ENCODE measurements around the gene SOWAHA.

Gene SOWAHA

GRCh38 chr5:132832612-132833011 is 19.5 kb downstream of the SOWAHA start:
- no peak overlapping the region for H3K9ac ChIP-seq (ENCODE audit: low read depth, low read length)
- H3K4me1 ChIP-seq (ENCODE audit: insufficient read depth, low read length), result no peaks in the 10 kb centered on the region
- H3K9me3 ChIP-seq (ENCODE audit: control insufficient read depth, insufficient read depth, low read length), result no peaks in the 10 kb centered on the region
- H3K36me3 ChIP-seq (ENCODE audit: insufficient read depth, low read length), result no peaks in the 10 kb centered on the region

DNA sequence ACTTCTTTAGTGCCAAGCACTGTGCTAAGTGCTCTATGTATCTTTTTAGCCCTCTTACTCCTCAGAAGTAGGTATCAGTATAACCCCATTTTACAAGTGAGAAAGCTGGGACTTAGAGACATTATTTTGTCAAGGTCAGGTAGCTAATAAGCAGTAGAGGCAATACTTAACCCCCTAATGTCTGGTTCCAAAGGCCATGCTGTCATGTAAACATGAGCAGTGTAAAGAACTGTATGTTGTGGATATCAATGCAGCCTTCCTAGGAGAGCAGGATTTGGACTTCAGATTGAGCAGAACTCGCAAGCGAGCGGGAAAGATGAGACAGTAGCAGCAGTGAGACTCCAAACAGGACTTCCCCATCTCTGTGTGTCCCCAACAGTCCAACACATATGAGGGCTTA is 21.0 kb downstream of the SOWAHA start:
- Histone ChIP-seq H3K9me3 (ENCODE audit: control insufficient read depth, insufficient read depth, low read length) (no peaks in the 10 kb centered on the region), H3K9ac (ENCODE audit: low read depth, low read length) (no peak overlapping the region), H3K4me1 (ENCODE audit: insufficient read depth, low read length) (no peaks in the 10 kb centered on the region), H3K36me3 (ENCODE audit: insufficient read depth, low read length) (no peaks in the 10 kb centered on the region)

DNA sequence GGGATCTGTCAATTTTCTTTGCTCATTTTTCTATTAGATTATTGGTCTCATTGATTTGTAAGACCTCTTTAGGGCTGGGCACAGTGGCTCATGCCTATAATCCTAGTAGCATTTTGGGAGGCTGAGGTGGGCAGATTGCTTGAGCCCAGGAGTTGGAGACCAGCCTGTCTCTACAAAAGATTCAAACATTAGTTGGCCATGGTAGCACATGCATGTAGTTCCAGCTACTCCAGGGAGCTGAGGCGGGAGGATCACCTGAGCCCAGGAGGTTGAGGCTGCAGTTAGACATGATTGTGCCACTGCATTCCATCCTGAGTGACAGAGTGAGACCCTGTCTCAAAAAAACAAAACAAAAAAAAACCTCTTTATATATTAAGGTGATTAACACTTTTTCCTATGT is 23.8 kb downstream of the SOWAHA start:
- Histone ChIP-seq H3K9ac (ENCODE audit: low read depth, low read length) (no peak overlapping the region), H3K9me3 (ENCODE audit: control insufficient read depth, insufficient read depth, low read length) (no peaks in the 10 kb centered on the region), H3K4me1 (ENCODE audit: insufficient read depth, low read length) (no peaks in the 10 kb centered on the region; the same call in 1 of the 2 replicates), H3K36me3 (ENCODE audit: insufficient read depth, low read length) (no peaks in the 10 kb centered on the region)

GRCh38 chr5:132837868-132838267 is 24.8 kb downstream of the SOWAHA start:
- no peaks in the 10 kb centered on the region for H3K36me3 ChIP-seq (ENCODE audit: insufficient read depth, low read length)
- H3K9ac ChIP-seq (ENCODE audit: low read depth, low read length), result no peak overlapping the region
- no peaks in the 10 kb centered on the region; the same call in 1 of the 2 replicates for H3K4me1 ChIP-seq (ENCODE audit: insufficient read depth, low read length)
- no peaks in the 10 kb centered on the region for H3K9me3 ChIP-seq (ENCODE audit: control insufficient read depth, insufficient read depth, low read length)

GRCh38 chr5:132838516-132839282 is 25.6 kb downstream of the SOWAHA start:
- H3K36me3 ChIP-seq (ENCODE audit: insufficient read depth, low read length), result no peaks in the 10 kb centered on the region
- no peaks in the 10 kb centered on the region for H3K9me3 ChIP-seq (ENCODE audit: control insufficient read depth, insufficient read depth, low read length)
- no peak overlapping the region for H3K9ac ChIP-seq (ENCODE audit: low read depth, low read length)
- no peaks in the 10 kb centered on the region; the same call in 1 of the 2 replicates for H3K4me1 ChIP-seq (ENCODE audit: insufficient read depth, low read length)

DNA sequence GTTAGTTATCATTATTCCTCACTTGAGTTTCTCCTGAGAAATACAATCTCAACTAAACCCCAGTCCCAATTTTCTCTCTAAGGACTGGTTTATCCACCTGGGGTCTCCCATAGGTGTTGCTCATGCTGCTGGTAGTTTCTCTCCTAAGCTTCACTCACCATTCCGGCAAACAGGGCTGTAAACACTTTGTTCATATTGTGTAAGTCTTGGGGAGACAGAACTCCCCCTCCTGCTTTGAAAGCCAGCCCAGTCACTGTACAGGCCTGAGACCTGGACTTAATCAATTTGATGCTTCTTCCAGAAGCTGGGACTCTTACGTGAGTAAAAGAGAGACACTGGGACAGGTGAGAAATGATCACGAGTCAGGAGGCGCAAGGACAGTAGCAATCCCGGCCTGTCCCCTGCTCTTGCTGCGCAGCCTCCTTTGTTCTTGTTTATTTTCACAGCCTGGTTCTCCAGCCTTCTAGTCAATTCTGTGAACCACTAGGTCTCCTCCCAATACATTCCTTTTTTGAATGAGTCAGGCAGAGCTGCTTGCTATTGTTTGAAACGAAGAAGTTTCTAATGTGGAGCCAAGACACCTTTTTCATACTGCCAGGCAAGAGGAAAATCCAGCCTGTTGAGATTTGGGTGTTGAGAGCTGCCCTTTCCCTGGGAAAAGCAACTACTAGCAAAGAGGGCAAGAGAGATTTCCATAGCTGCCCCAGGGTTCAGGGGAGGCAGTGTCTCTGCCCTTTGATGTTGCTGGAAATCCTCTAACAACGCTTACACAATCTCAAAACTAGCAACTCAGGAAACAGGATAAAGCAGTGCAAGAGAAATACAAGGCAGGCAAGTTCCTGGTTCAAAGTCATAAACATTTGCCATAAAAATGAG is 26.6 kb downstream of the SOWAHA start:
- Histone ChIP-seq H3K4me1 (ENCODE audit: insufficient read depth, low read length) (no peaks in the 10 kb centered on the region; the same call in 1 of the 2 replicates), H3K36me3 (ENCODE audit: insufficient read depth, low read length) (no peaks in the 10 kb centered on the region), H3K9me3 (ENCODE audit: control insufficient read depth, insufficient read depth, low read length) (no peaks in the 10 kb centered on the region), H3K9ac (ENCODE audit: low read depth, low read length) (no peak overlapping the region)

GRCh38 chr5:132840313-132840712 is 27.2 kb downstream of the SOWAHA start:
- Histone ChIP-seq H3K36me3 (ENCODE audit: insufficient read depth, low read length) (no peaks in the 10 kb centered on the region), H3K9me3 (ENCODE audit: control insufficient read depth, insufficient read depth, low read length) (no peaks in the 10 kb centered on the region), H3K4me1 (ENCODE audit: insufficient read depth, low read length) (no peaks in the 10 kb centered on the region; the same call in 1 of the 2 replicates), H3K9ac (ENCODE audit: low read depth, low read length) (no peak overlapping the region)

GRCh38 chr5:132840896-132841295 is 27.8 kb downstream of the SOWAHA start:
- Histone ChIP-seq H3K4me1 (ENCODE audit: insufficient read depth, low read length) (no peaks in the 10 kb centered on the region; the same call in 1 of the 2 replicates), H3K9ac (ENCODE audit: low read depth, low read length) (no peak overlapping the region), H3K9me3 (ENCODE audit: control insufficient read depth, insufficient read depth, low read length) (no peaks in the 10 kb centered on the region), H3K36me3 (ENCODE audit: insufficient read depth, low read length) (no peaks in the 10 kb centered on the region)

- H3K9me3 ChIP-seq (ENCODE audit: control insufficient read depth, insufficient read depth, low read length), result no peaks in the 10 kb centered on the region
- no peaks in the 10 kb centered on the region for H3K36me3 ChIP-seq (ENCODE audit: insufficient read depth, low read length)
- no peaks in the 10 kb centered on the region; the same call in 1 of the 2 replicates for H3K4me1 ChIP-seq (ENCODE audit: insufficient read depth, low read length)
- H3K9ac ChIP-seq (ENCODE audit: low read depth, low read length), result no peak overlapping the region
Measured at GRCh38 chr5:132841305-132841704, 28.2 kb downstream of the SOWAHA start.

- H3K4me1 ChIP-seq (ENCODE audit: insufficient read depth, low read length), result peaks cover under 1% of the 10 kb centered on the region; the same call in 1 of the 2 replicates
Measured at GRCh38 chr5:132848270-132848669, 35.2 kb downstream of the SOWAHA start.

DNA sequence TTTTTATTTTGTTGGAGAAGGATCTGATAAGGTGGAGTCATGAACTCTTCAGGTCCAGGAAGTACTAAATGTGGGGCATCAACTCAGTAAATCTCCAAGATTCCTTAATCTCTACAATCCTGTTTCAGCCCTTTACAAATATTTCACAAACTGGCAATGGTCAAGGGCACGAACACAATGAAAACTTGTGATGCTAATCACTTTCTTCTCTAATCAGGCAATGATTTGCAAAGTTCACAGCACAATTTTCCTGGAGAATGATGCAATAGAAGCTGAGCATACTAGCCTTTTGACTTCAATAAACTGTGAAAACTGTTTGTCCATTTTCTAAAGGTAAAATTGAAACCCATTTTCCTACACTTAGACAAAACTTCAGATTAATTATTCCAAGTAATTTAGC is 36.2 kb downstream of the SOWAHA start:
- H3K9ac ChIP-seq (ENCODE audit: low read depth, low read length), result no peak overlapping the region
- H3K9me3 ChIP-seq (ENCODE audit: control insufficient read depth, insufficient read depth, low read length), result no peaks in the 10 kb centered on the region

More at GRCh38 chr5:132848270-132848669, 35.2 kb downstream of the SOWAHA start:
- no peaks in the 10 kb centered on the region for H3K9me3 ChIP-seq (ENCODE audit: control insufficient read depth, insufficient read depth, low read length)
- no peaks in the 10 kb centered on the region for H3K36me3 ChIP-seq (ENCODE audit: insufficient read depth, low read length)
- H3K9ac ChIP-seq (ENCODE audit: low read depth, low read length), result no peak overlapping the region

GRCh38 chr5:132850066-132850465 is 37.0 kb downstream of the SOWAHA start:
- H3K9me3 ChIP-seq (ENCODE audit: control insufficient read depth, insufficient read depth, low read length), result no peaks in the 10 kb centered on the region
- peaks cover 11% of the 10 kb centered on the region; the same call in 1 of the 2 replicates for H3K4me1 ChIP-seq (ENCODE audit: insufficient read depth, low read length)
- no peaks in the 10 kb centered on the region for H3K36me3 ChIP-seq (ENCODE audit: insufficient read depth, low read length)
- H3K9ac ChIP-seq (ENCODE audit: low read depth, low read length), result no peak overlapping the region

More for the DNA sequence above, 36.2 kb downstream of the SOWAHA start:
- Histone ChIP-seq H3K36me3 (ENCODE audit: insufficient read depth, low read length) (no peaks in the 10 kb centered on the region), H3K4me1 (ENCODE audit: insufficient read depth, low read length) (peaks cover 9% of the 10 kb centered on the region; the same call in 1 of the 2 replicates)

- Histone ChIP-seq H3K9ac (ENCODE audit: low read depth, low read length) (no peak overlapping the region), H3K4me1 (ENCODE audit: insufficient read depth, low read length) (peaks cover 11% of the 10 kb centered on the region; the same call in 1 of the 2 replicates), H3K9me3 (ENCODE audit: control insufficient read depth, insufficient read depth, low read length) (no peaks in the 10 kb centered on the region), H3K36me3 (ENCODE audit: insufficient read depth, low read length) (no peaks in the 10 kb centered on the region)
Measured at GRCh38 chr5:132853323-132853722, 40.2 kb downstream of the SOWAHA start.

DNA sequence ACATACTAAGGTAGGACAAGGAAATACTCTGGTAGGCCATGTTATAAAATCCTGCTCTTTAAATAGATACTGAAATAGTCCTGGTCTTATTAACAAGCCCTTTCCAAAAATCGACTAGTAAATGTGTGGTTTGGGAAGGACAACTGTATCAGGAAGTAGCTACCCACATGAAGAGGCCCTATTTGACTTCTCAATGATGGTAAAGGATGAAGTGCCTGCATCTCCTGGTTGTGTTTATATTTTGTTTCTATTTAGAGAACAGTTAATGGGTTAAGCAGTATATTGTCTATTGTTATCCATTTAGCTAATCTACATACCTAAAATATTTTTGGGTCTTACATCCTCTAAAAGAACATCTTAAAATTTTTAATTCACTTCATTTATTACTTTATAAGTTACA is 40.7 kb downstream of the SOWAHA start:
- Histone ChIP-seq H3K36me3 (ENCODE audit: insufficient read depth, low read length) (no peaks in the 10 kb centered on the region), H3K4me1 (ENCODE audit: insufficient read depth, low read length) (peaks cover 11% of the 10 kb centered on the region; the same call in 1 of the 2 replicates), H3K9ac (ENCODE audit: low read depth, low read length) (no peak overlapping the region)

More for the DNA sequence above, 40.7 kb downstream of the SOWAHA start:
- no peaks in the 10 kb centered on the region for H3K9me3 ChIP-seq (ENCODE audit: control insufficient read depth, insufficient read depth, low read length)
